CD4-positive, alpha-beta T cell treated with Interleukin-17A for 1 hour (primary cell): ENCODE data around the gene CCL13.
"Not testable (repeated sequence)": the region's sequence is repeated elsewhere in the genome, so short reads cannot be mapped to it uniquely, and the experiment has no call there.

Source experiments
- DNase-seq: peaks from one replicate; pipeline ENCODE4 v3.0.0-alpha.2; 2020

Gene CCL13

DNA sequence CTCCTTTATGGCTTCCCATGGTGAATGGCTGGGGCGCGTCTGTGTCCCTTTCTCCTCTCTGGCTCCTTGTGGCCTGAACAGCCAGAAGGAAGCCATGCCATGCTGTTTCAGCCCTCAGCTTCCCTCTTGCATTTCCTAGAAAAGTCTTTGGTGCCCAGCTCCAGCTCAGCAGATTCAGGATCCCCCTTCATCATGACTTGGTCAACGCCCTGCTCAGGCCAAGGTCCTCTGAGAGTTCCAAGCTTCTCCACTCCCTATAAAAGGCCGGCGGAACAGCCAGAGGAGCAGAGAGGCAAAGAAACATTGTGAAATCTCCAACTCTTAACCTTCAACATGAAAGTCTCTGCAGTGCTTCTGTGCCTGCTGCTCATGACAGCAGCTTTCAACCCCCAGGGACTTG lies at the start of gene CCL13:
Gene CCL13 (plus strand): TSS at position 287 of the 400 bp plus-strand sequence. CDS start 47 bp downstream, at position 334.
- DNase-seq = no peak

GRCh38 chr17:34307110-34307509 lies 49.2 kb upstream of the CCL13 start:
- DNase-seq = no peak

GRCh38 chr17:34308371-34308770 lies 47.9 kb upstream of the CCL13 start:
- no peak for DNase-seq

DNA sequence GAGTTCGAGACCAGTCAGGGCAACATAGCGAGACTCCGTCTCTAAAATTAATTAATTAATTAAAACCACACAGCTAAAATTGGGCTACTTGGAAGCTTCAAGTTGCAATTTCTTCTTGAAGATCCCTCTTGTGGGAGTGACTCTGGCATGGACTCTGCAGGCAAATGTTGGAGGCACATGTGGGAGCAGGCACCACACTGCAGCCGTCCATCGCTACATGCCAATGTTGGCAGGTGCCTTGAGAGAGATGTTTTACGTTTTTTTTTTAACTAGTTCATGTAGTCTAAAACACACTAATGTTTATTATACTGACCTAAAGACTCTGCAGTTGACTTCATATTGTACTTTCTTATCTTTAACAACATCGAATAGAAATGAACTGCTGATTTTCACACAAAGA lies 45.0 kb upstream of the CCL13 start:
- DNase-seq = no peak

DNA sequence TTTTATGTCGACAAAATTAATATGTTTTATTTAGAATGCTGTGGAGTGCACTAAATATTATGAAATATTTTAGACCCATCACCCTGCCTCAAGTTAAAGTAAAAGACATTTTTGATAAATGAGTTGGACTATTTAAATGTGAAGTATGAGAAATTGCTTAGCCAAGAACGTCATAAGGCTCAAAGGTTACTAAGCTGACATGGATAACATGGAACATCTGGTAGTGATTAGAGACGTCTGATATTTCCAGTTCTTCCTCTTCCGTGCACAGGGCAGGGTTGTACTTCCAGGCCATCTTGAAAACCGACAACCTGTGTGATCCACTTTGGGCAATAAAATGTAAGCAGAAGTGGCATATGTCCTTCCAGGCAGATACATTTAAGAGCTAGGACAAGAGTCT lies 44.2 kb upstream of the CCL13 start:
- DNase-seq = no peak

DNA sequence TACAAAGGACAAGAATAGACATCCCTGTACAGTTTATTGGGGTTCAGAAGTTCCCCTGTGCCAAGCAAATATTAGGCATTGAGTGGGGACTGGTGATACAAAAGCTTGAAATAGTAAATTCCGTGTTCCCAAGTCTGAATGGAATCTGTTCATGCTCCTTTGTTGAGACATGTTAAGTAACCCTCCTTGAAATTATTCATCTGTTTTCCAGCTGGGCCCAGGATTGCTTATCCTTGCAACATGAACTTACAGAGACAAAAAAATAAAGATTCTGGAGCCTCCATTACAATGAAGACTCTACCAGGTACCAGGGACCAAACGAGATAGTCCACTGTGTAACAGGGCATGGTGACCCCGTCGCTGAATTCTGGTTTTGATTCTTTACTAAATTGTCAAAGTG lies 43.1 kb upstream of the CCL13 start:
- DNase-seq = no peak

- DNase-seq = no peak
Observed at GRCh38 chr17:34314279-34314678, 42.0 kb upstream of the CCL13 start.

GRCh38 chr17:34318474-34318873 lies 37.8 kb upstream of the CCL13 start:
- DNase-seq = no peak

DNA sequence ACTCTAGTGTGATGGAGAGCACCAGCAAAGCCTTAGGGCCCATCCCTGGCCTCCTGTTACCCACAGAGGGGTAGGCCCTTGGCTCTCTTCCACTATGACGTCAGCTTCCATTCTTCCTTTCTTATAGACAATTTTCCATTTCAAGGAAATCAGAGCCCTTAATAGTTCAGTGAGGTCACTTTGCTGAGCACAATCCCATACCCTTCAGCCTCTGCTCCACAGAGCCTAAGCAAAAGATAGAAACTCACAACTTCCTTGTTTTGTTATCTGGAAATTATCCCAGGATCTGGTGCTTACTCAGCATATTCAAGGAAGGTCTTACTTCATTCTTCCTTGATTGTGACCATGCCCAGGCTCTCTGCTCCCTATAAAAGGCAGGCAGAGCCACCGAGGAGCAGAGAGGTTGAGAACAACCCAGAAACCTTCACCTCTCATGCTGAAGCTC lies 37.2 kb upstream of the CCL13 start, which contains the start of gene CCL8:
Gene CCL8 (plus strand): TSS at position 397 of the 445 bp plus-strand sequence. CDS start 67 bp downstream, outside the sequence.
- no peak for DNase-seq

- DNase-seq = no peak
Observed at GRCh38 chr17:34321964-34322363, 34.3 kb upstream of the CCL13 start.

DNA sequence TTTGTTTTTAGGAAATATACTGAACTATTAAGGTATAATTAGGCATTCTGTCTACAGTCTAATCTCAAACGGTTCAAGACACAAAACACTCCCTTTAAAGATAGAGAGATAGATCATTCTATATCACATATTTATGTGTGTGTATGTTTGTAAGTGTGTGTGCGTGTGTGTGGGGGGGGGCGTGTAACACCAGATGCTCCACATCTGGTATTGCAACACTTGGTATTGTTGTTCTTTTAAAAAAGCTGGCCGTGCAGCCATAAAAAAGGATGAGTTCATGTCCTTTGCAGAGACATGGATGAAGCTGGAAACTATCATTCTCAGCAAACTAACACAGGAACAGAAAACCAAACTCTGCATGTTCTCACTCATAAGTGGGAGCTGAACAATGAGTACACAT lies 28.7 kb upstream of the CCL13 start:
- DNase-seq = not testable (repeated sequence)

DNA sequence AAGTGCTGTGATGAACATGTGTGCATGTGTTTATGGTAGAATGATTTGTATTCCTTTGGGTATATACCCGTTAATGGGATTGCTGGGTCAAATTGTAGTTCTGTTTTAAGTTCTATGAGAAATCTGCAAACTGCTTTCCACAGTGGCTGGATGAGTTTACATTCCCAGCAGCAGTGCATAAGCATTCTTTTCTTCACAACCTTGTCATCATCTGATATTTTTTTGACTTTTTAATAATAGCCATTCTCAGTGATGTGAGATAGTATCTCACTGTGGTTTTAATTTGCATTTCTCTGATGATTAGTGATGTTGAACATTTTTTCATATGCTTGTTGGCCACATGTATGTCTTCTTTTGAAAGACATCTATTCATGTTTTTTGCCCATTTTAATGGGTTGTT lies 18.6 kb upstream of the CCL13 start:
- no peak for DNase-seq

DNA sequence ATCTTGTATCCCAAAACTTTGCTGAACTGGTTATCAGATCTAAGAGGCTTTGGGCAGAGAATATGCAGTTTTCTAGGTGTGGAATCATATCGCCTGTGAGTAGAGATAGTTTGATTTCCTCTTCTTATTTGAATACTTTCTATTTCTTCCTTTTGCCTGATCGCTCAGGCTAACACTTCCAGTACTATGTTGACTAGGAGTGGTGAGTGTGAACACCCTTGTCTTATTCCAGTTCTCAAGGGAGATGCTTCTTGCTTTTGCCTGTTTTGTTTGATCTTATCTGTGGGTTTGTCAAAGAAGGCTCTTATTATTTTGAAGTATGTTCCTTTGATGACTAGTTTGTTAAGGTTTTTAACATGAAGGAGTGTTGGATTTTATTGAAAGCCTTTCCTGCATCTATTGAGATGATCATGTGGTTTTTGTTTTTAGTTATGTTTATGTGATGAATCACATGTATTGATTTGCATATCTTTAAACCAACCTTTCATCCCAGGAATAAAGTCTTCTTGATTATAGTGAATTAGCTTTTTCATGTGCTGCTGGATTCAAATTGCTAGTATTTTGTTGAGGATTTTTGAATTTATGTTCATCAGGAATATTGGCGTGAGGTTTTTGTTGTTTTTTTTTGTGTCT lies 17.0 kb upstream of the CCL13 start:
- no peak for DNase-seq

GRCh38 chr17:34341916-34342315 lies 14.4 kb upstream of the CCL13 start:
- no peak for DNase-seq

- no peak for DNase-seq
Observed at GRCh38 chr17:34347063-34347462, 9.2 kb upstream of the CCL13 start.

- DNase-seq = no peak
Observed at GRCh38 chr17:34349751-34350150, 6.5 kb upstream of the CCL13 start.

DNA sequence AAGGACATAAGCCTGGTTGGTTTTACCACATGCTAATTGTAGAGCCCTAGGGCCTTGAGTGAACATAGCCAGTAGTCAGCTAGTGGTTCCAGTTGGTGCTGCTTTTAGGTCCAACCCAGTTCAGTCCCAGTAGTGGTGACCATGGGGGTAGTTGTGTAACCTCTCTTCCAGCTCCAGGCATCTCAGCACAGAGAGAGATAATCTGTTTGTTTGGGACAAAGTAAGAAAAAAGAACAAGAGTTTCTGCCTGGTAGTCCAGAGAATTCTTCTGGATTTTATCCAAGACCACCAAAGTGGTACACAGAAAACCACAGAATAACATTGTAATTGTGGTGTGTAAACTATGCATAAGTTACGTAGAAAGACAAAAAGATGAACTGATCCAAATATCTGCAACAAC lies 5.2 kb upstream of the CCL13 start:
- DNase-seq = no peak

DNA sequence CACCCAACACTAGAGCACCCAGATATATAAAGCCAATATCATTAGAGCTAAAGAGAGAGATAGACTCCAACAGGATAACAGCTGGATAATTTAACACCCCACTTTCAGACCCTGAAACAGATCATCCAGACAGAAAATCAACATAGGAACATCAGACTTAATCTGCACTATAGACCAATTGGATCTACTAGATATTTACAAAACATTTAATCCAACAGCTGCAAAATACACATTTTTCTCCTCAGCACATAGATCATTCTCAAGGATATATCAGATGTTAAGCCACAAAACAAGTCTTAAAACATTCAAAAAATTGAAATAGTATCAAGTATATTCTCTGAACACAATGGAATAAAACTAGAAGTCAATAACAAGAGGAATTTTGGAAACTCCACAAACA lies 4.1 kb upstream of the CCL13 start:
- no peak for DNase-seq

GRCh38 chr17:34354637-34355036 lies 1.6 kb upstream of the CCL13 start:
- no peak for DNase-seq

GRCh38 chr17:34357398-34357797 lies 1.1 kb downstream of the CCL13 start:
- no peak for DNase-seq

DNA sequence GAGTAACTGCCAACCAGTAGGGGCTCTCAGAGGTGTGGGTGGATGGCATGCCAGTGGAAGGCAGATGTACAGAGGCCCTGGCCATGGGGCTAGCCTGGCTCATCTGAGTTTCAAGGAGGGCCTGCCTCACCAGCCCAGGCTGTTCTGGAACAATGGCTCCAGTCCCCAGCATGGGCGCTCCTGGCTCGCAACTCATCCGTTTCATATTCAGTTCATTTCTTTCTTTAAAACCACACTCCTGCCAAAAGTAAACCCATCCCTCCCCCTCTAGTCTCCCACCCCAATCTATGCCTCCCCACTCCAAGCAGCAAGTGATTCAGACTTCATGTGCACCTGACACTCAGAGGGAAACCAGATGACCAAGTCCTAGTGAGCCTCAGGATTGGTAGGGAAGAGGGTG lies 2.4 kb downstream of the CCL13 start:
- no peak for DNase-seq

DNA sequence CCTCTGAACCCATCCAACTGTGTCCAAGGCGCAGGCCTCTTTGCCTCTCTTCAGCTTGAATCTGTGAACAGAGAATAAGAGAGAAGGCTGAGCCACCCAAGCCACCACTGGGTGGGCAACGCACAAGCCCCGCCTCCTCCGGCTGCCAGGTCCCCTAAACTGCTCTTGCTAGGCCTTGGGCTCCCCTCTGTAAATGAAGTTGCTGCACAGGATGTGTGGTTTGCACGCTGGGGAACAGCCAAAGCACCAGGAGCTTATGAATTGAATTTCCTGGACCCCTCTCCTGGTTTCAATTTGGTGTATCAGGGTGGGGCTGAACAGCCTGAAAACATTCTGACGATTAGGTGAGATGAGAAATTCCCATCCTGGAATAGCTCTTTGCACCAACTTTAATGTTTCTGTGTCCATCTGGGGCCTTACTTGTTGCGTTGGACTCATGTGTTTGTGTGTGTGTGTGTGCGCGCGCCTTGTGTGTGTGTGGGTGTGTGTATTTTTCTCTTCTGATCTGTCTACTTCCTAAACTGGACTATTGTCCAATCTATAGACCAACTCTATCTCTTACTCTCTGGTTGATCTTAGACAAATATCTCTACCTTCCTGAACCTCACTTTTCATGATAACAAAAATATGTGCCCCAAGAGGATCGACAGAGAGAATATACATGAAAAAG lies 4.5 kb downstream of the CCL13 start:
- DNase-seq = no peak

DNA sequence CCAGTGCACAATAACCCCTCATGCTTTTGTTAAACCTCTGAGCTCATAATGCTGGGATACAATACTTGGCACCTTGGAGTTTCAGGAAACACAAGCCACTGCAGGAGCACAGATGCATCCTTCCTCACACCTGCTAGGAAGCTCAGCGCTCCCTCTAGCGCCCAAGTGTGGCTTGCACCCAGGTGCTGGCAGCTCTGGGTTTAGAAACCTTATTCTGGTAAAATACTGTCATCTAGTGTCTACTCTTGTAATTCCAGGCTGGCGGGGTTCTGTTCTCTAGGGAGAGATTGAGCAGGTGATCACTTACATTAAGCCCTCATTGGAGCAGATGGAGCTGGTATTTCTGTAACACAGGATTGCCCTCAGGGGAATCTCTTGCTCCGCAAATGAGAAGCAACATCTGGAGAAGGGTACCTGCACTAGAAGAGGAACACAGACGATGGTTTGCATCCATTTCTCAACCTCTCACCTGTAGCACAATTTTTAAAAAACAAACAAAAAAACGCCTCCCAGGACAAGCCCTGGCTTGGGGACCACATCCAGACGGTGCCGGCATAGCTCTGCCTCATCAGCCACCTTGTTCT lies 5.3 kb downstream of the CCL13 start:
- DNase-seq = peak; percentile 63

GRCh38 chr17:34363183-34363661 lies 6.9 kb downstream of the CCL13 start, which contains the start of gene CCL1:
CCL1 (minus strand) TSS chr17:34363233; CDS start chr17:34363161, 72 bp downstream.
- DNase-seq = no peak
